ENCODE results near the gene LTBP1.
"Not testable (repeated sequence)": the region's sequence is repeated elsewhere in the genome, so short reads cannot be mapped to it uniquely, and the experiment has no call there.

Gene LTBP1

DNA sequence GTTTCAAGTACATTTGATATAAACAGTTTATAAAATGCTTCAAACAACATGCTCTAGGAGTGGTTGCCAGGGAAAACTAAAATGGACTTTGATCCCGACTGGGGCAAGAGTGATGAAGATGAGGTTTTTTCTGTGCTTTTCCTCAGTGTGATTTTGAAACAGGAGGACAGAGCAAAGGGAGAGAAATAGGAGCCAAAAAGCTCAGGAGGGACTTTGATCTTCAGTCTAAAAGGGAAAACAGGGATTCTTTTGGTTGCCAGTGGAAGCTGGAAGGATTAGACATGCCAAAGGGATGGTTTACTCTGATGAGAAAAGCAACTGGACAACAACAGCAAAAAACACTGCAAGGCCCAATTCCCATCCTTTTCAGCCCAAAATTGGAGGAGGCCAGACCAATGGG, 95.5 kb downstream of the LTBP1 start:
- no peak for DNase-seq (ENCODE audit: low read depth, low spot score)

DNA sequence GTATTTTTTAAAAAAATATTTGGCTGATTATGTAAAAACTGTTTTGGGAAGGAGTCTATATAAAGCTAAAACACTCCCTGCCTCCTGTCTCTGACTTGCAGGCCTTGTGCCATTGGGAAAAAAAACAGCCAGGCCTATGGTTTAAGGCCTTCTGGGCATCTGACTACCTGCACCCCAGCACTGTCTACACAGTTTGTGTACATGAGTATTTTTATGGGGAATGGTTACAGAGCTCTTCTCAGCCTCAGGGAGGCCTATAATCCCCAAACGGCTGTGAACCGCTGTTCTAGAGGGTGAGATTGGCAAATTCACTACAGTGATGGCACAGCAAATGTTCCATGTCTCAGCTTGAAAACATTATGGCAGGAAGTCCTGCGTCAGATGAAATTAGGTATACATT, 96.1 kb downstream of the LTBP1 start:
- no peak for DNase-seq (ENCODE audit: low read depth, low spot score)

DNA sequence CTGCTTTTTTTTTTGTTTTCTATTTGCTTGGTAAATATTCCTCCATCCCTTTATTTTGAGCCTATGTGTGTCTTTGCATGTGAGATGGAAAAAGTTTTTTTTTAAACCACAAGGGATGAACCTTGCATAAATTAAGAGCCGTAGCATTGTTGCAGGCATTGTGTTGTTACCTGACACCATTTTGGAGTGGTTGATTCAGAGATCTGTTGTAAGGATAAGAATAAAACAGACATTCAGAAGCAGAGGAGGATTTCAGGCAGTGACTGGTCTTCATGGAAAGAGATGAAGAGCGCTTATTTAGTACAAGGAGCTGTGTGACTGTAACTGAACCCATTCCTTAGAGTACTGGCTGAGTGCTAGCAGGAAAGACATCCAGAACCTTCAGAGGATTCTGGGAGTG, 101.2 kb downstream of the LTBP1 start:
- no peak for DNase-seq (ENCODE audit: low read depth, low spot score)

DNA sequence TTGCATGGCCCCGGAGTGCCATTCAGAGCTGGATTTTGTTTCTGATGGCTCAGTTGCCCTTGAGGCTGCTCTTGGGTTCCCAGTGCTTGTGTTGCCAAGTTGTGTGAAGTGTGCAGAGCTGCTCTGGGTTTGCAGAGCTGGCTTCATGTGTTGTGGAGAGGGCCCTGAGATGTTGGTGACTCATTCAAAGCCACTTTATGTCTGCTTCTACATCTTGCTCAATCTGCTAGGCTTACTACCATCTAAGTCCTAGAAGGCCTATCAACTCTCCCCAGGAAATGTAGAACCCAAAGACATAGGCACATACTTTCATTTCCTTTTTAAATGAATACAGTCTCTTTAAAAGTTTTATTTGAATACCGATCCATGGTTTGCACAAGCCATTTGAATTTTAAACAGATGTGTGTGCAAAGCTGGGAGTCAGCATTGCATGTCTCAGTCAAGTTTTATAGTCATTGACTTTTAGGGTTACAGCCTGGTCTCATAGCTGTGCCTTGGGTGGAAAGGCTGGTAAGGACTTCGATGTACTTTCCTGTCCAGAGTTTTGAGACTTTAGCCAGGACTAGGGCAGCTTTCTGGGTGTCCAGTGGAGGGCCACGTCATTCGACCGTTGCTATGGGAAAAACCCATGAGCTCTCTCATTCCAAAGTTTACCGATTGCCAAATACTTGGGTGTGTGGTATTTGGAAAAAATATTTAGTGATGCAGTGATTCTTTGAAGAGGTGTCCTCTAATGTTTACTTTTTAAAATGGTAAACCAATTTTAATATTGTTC, 105.0 kb downstream of the LTBP1 start:
- DNase-seq (ENCODE audit: low read depth, low spot score) = no peak

DNA sequence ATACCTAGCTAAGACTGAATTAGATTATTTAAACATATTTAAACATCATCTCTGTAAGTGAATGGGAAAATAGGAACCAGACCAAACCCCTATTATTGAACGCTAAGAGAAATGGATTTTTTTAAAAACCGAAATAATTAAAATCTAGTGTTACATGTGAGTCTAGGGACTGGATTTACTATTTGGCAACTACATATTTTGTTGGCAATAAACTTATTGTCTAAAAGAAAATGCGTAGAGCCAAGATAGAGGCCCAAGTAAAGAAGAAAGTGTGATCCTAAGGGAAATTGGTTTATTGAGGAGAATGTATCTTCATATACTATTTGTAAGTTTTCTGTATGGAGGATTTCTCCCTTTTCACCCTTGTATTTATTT, 105.6 kb downstream of the LTBP1 start:
- DNase-seq (ENCODE audit: low read depth, low spot score) = no peak

DNA sequence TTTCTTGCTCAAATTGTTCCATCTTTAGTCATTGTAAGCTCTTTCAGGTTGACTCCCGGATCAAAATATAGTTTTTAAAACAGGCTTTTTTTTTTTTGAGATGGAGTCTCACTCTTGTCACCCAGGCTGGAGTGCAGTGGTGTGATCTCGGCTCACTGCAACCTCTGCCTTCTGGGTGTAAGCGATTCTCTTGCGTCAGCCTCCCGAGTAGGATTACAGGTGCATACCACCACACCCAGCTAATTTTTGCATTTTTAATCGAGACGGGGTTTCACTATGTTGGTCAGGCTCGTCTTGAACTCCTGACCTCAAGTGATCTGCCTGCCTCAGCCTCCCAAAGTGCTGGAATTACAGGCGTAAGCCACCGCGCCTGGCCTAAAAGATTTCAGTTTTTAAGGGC, 106.0 kb downstream of the LTBP1 start:
- DNase-seq (ENCODE audit: low read depth, low spot score) = not testable (repeated sequence)

DNA sequence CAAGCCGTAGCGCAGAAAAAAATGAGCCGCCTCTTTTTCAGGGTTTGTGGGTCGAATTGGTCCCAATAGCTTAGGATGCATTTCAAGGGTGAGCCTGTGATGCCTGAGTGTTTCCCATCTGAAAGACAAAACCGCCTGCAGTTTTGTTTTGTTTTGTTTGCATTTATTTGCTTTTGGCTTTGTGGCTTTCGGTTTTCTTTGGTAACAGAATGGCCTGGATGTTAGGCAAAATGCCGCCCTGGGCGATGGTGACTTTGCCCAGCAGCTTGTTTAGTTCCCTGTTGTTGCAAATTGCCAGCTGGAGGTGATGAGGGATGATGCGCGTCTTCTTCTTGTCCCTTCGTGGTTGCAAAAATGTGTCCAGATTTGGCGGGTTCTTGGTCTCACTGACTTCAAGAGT, 109.4 kb downstream of the LTBP1 start:
- DNase-seq (ENCODE audit: low read depth, low spot score) = no peak

DNA sequence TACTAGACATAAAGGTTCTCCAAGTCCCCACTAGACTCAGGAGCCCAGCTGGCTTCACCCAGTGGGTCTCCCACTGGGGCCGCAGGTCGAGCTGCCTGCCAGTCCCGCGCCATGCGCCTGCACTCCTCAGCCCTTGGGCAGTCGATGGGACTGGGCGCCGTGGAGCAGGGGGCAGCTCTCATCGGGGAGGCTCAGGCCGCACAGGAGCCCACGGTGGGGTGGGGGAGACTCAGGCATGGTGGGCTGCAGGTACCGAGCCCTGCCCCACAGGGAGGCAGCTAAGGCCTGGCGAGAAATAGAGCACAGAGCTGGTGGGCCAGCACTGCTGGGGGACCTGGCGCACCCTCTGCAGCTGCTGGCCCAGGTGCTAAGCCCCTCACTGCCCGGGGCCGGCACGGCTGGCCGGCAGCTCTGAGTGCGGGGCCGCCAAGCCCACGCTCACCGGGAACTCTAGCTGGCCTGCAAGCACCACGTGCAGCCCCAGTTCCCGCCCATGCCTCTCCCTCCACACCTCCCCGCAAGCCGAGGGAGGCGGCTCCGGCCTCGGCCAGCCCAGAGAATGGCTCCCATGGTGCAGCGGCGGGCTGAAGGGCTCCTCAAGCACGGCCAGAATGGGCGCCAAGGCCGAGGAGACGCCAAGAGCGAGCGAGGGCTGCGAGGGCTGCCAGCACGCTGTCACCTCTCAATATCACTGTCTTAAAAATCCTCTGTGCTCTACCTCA, 110.7 kb downstream of the LTBP1 start:
- DNase-seq (ENCODE audit: low read depth, low spot score) = not testable (repeated sequence)

DNA sequence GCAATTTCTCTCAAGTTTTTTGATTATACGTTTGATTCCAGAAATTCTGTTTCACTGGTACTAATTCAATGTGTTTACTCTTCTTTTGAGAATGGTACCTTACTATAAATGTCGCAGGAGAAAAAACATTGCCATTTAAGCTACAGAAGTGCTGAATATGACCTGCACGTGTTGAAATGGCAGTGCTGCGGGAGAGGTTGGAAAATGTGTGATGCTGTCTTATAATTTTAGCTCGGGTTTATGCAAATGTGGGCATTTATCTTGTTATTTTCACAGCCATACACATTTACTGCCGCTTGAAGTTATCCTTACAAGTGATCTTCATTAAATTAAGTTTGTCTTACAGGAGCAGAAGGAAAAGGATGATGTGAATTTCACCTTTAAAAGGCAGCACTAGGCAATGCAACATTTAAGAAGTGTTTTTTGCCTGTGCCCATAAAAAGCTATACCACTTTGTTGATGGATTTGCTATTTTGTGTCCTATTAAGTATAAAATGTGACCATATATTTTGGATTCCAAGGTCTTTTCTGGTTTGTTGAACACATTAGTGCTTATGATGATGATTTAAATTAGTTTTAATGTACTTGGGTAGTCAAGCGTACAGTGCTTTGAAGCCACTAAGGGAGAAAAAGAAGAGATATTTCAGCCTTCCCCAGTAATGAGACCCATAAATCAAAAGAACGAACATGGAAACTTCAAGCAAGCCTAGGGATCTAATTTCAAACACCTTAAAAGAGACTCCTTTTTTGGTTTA, 112.1 kb downstream of the LTBP1 start:
- no peak for DNase-seq (ENCODE audit: low read depth, low spot score)

DNA sequence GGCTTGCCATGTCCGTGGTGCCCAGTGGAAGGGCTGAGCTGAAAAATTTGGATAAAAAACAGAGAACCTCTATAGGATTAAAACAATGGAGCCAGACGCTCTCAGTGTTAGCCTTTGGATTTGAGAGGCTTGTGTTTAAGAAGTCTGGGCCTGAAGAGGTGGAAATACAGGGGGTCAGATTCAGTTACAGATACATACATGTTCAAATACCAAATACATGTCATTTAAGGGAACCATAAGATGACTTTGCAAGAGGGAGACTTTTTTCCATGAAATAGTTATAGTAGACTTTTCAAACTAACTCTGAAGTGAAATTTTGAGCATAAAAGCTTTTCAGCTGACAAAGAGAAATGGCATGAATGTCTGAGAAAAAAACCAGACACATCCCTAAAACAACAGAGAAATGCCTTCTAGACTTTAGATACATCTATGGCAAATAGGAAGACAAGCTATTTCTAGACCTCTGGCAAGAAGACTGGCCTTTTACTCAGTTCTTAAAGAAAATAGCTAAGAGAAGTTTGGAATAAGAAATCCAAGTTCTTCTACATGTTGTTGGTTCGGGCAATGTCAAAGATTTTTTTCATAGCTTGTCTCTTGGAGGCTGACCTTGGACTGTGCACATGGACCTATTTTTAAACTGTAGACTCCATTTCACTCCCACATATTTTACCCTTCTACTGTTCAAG, 112.9 kb downstream of the LTBP1 start:
- DNase-seq (ENCODE audit: low read depth, low spot score) = no peak

DNA sequence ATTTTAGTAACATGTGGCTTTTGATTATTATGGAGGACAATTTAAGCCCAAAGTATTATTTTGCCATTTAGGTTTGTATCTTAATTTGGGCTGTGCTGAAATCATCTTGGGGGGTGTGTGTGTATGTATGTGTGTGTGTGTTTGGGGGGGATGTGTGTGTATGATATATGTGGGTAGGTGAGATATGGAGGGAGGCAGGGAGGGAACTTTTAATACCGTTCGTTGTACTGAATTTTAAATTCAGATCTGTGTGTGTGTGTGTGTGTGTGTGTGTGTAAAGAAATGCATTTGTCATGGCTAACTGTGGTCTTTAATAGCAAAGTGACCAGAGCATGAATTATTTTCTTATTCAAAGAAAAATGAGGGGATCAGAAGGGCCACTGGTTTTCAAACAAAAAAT, 113.7 kb downstream of the LTBP1 start:
- no peak for DNase-seq (ENCODE audit: low read depth, low spot score)

DNA sequence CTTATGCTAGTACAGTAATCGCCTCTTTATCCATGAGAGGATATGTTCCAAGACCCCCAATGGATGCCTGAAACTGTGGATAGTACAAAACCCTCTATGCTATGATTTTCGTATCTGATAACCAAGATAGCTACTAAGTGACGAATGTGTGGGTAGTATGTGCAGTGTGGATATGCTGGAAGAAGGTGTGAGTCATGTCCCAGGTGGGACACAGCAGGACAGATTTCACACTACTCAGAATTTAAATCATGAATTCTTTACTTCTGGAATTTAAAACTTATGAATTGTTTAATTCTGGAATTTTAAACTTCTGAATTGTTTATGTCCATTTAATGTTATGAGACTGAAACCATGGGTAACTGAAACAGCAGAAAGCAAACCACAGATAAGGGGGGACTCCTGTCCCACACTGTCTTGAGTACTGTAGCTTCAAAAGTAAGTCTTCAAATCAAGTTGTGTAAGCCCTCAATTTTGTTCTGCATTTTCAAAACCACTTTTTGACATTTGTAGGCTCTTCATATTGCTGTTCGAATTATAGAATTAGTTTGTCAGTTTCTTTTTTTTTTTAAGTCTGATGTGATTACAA, 116.0 kb downstream of the LTBP1 start:
- DNase-seq (ENCODE audit: low read depth, low spot score) = no peak

DNA sequence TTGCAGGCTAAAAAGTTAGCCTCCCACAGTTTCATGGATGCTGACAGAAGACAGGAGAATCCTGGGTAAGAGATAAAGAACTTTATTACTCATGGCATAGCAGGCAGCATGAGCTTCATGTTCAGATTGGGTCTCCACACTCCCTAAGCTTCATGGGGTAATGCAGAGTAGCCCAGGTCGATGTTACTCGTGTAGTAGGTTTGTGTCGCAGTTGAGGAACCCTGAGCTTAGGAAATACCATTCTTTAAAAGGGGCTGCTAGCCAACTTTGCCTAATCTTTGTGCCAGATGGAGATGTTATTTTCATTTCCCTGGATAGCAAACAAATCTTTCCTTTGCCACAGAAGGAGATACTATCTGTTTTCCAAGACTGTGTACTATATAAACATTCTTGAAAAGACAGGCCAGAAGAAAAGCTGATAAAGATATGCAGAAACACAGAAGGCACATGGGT, 117.6 kb downstream of the LTBP1 start:
- DNase-seq (ENCODE audit: low read depth, low spot score) = no peak

DNA sequence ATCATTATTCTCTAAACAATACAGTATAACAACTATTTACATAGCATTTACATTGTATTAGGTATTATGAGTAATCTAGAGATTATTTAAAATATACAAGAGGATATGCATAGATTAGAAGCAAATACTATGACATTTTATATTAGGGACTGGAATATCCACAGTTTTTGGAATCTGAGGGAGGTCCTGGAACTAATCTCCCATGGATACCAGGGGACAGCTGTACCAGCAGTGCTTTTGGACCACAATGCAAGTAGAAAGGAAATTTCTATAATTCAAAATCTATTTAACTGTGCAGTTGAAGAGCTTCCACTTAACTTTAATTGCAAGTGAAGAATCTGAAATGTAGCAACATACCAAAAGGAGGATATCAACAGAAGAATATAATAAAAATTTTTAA, 120.8 kb downstream of the LTBP1 start:
- DNase-seq (ENCODE audit: low read depth, low spot score) = no peak

DNA sequence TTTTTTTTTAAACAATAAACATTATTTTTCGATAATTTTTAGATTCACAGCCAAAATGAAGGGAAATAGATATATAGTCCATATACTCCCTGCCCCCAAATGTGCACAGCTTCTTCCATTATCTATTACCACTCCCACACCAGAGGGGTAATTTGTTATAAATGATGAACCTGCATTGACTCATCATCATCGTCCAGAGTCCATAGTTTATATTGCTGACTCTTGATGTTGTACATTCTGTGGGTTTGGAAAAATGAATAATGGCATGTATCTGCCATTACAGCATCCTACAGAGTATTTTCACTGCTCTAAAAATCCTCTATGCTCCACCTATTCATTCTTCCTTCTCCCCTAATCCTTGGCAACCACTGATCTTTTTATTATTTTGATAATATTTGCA, 121.5 kb downstream of the LTBP1 start:
- DNase-seq (ENCODE audit: low read depth, low spot score) = no peak

DNA sequence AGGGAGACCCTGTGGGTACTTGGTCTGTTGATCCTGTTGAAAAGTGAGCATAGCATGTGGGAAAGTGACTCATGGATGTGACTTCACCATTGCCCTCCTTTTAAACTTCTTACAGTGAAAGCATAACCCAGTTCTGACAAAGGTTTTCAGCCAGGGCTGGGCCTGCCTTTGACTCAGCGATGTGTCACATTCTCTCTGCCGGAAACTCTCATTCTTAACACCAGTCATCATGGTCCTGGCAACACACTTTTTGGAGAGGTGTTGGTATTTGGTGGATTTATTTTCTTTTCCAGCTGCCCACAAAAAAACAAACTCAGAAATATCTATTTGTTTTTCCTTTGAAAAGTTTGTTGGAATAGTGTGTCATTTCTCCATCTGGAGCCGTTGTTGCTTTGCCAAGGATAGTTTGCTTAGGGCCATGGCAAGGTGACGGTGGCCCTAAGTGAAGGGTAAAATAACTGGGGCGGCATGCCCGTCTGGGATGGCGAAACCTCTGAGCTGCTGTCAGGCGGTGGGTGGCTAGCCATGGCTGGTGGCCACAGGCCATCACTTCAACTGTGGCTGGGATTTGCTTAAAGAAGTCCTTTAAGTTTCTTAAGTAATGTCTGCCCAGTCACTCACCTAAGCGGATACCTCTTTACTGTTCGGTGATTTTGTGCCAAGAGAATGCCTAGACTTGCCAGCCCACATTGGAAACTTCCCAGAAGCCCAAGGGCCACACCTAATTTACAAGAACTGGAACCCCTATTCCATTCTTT, 123.3 kb downstream of the LTBP1 start:
- no peak for DNase-seq (ENCODE audit: low read depth, low spot score)

DNA sequence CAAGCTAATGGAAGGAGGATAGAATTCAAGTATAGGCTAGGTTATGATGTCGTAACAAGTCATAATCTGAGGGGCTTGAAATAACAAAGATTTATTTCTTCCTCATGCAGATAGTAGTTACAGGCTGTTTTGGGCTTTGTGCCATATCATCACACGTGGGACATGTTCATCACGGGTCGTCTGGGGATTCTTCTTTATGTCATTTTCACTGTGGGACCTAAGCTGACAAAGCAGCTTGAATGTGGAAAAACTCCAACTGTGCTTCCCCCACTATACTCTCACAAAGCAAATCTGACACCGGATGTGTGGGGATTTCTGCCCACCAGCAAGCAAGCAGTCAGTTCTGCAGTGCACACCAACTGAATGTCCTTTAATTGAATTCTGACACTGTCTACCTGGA, 124.8 kb downstream of the LTBP1 start:
- DNase-seq (ENCODE audit: low read depth, low spot score) = no peak

DNA sequence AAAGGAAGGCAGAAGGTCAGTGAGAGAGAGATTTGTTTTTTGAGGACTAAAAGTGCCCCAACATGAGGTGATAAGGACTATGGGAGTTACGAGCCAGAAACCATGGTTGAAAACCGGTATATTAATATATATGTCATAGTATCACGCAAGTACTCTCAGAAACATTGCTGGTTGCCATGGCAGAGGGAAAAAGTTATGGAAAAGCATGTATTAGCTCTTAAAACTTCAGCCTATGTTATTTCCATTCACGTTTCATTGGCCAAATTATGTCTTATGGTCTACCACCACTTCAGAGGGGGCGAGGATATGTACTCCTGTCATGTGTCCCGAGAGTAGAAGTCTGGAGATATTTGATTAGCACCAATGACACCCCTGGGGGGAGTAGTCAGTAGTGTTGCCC, 125.9 kb downstream of the LTBP1 start:
- DNase-seq (ENCODE audit: low read depth, low spot score) = no peak

DNA sequence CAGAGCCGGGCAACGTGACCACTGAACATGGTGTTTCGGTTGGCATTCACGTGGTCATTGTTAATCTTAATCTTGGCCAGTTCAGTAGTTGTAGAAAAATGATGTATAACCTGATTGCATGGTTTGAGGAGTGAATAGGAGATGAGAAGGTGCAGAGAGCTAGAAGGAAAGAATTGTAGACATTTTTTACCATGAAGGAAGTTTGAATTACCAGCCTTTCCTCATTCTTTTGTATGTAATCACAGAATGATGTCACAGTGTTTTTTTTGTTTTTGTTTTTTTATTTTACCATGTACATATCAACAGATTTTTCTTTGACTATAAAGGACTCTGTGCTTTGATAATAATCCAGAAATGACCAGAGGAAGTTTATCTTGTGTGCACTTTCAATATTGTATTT, 126.3 kb downstream of the LTBP1 start:
- no peak for DNase-seq (ENCODE audit: low read depth, low spot score)

DNA sequence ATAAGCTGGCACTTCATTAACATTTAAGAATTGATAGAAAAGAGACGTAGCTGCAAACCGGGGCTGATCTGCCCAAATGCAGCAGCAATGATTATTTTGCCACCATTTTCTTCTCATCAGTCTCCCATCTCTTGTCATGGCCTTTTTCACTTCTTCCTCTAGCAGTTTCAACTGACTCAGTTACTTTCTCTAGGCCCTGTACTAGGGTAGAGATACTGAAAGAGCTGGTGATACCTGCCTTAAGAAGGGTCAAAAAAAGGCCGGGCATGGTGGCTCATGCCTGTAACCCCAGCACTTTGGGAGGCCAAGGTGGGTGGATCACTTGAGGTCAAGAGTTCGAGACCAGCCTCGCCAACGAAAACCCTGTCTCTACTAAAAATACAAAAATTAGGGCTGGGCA, 127.4 kb downstream of the LTBP1 start:
- no peak for DNase-seq (ENCODE audit: low read depth, low spot score)

DNA sequence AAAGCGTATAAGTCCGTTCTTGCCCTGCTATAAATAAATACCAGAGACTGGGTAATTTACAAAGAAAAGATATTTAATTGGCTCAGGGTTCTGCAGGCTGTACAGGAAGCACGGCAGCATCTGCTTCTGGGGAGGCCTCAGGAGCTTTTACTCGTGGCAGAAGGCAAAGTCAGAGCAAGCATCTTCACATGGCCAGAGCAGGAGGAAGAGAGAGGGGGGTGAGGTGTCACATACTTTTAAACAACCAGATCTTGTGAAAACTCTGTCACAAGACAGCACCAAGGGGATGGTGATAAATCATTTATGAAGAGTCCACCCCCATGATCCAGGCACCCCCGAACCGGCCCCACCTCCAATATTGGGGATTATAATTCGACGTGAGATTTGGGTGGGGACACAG, 130.6 kb downstream of the LTBP1 start:
- DNase-seq (ENCODE audit: low read depth, low spot score) = no peak
